Spleen (tissue), 11 donors: ENCODE data around the gene SLC25A44. TPM values are rescaled to one million over a fixed set of nuclear protein-coding genes. Genes with fewer than 3 reads are reported as not detected.

ENCODE experiments used
- DNase-seq: peaks from one replicate; pipeline ENCODE4 v3.0.0-alpha.2; 2020
- H3K27ac ChIP-seq, 8 donors: fragments of 200-600 bp; sonication (generic) in 7 of 8; 1 replicate in 4 of 8; 2 replicates in 4 of 8; pipeline versions ENCODE4 v1.5.0 to v1.8.0; 2016 to 2021; ENCODE audit warnings: inconsistent platforms in 4 of 8, mild to moderate bottlenecking in 4 of 8, moderate library complexity in 1 of 8
- H3K27me3 ChIP-seq, 7 donors: fragments of 200-600 bp; sonication (generic) in 6 of 7; replicated peaks in 1 of 7; 1 replicate in 4 of 7; 2 replicates in 3 of 7; pipeline versions ENCODE4 v1.5.0 to v1.8.0; 2016 to 2021; ENCODE audit warnings: inconsistent platforms in 3 of 7, mild to moderate bottlenecking in 1 of 7
- H3K36me3 ChIP-seq, 6 donors: fragments of 200-600 bp; sonication (generic) in 5 of 6; 1 replicate in 4 of 6; 2 replicates in 2 of 6; pipeline versions ENCODE4 v1.5.0 to v1.8.0; 2016 to 2021; ENCODE audit warnings: inconsistent platforms in 2 of 6
- H3K4me1 ChIP-seq, 6 donors: fragments of 200-600 bp; sonication (generic) in 5 of 6; 1 replicate in 3 of 6; 2 replicates in 3 of 6; pipeline versions ENCODE4 v1.5.0 to v1.8.0; 2016 to 2021; ENCODE audit warnings: inconsistent platforms in 3 of 6
- H3K4me3 ChIP-seq, 8 donors: fragments of 200-600 bp; sonication (generic) in 7 of 8; 1 replicate in 4 of 8; 2 replicates in 4 of 8; pipeline versions ENCODE4 v1.5.0 to v1.8.0; 2016 to 2021; ENCODE audit warnings: inconsistent platforms in 4 of 8, mild to moderate bottlenecking in 4 of 8, moderate library complexity in 2 of 8
- H3K9me3 ChIP-seq, 8 donors: fragments of 200-600 bp; sonication (generic) in 7 of 8; 1 replicate in 4 of 8; 2 replicates in 4 of 8; pipeline versions ENCODE4 v1.5.0 to v1.8.0; 2016 to 2021; ENCODE audit warnings: inconsistent platforms in 4 of 8
- POLR2A ChIP-seq, 3 donors: fragments of 450-650 bp; IDR thresholded peaks; one replicate each; pipeline ENCODE4 v1.5.1; 2017; ENCODE audit warnings: antibody characterized with exemption in 3 of 3, mild to moderate bottlenecking in 1 of 3
- POLR2AphosphoS5 ChIP-seq, 3 donors: sonication (generic); formaldehyde crosslinking; IDR thresholded peaks; one replicate each; pipeline ENCODE4 v1.5.1; 2017; ENCODE audit warnings: antibody characterized with exemption in 3 of 3
- WGBS, 5 donors: extraction: QIAGEN DNeasy Blood & Tissue Kit in 3 of 5; methylation state at CpG; one replicate each; pipeline versions ENCODE4 v1.1.5 to v1.1.7; 2013 to 2018; 5-methylcytosine and 5-hydroxymethylcytosine counted together
- intact Hi-C: fragments of 100-400 bp; cut with DNase I; formaldehyde crosslinking; loops from one replicate; pipeline ENCODE4 v1.15.0; 2023; ENCODE audit warnings: low total_unique reads
- polyA plus RNA-seq, 3 donors: library from polyadenylated mRNA; stranded (reverse); fragments of 200-250 nt; gene quantifications; one replicate each; pipeline ENCODE4 v1.2.1, GENCODE V29; 2013
- total RNA-seq, 7 donors: library from RNA; depleted of rRNA in 3 of 7; stranded (reverse); fragments of >200 nt in 3 of 7; fragmentation: NEBNext Ultra II Directional in 4 of 7; extraction: Animal tissue kit (Norgen Biotek cat#: 25700) in 4 of 7; gene quantifications; one replicate each; pipeline versions ENCODE4 v1.1.0 to v1.2.1, GENCODE V29; 2016 to 2021
- TF ChIP-seq, protein P1 (sequence below), 11 experiments: fragments of 200-600 bp in 7 of 11; fragments of 450-650 bp in 4 of 11; sonication (generic) in 4 of 11; IDR thresholded peaks in 8 of 11; conservative IDR thresholded peaks in 3 of 11; 1 replicate in 7 of 11; 2 replicates in 4 of 11; pipeline versions ENCODE4 v1.4.0 to v1.8.0; 2016 to 2021; ENCODE audit warnings: antibody characterized with exemption in 11 of 11, inconsistent platforms in 4 of 11, mild to moderate bottlenecking in 1 of 11
- donor health status: healthy with polysubstance abuse.
- donor health status: DM: no; HTN: no; CAD: no; lungs with moderate emphysema.
- donor health status: DM: no; HTN: no; CAD: no.
- donor health status: Bipolar disorder and iron deficiency.
- donor health status: healthy.
- donor health status: DM: no; HTN: no; CAD: no.
- donor health status: DM: yes; HTN: yes; CAD: no.

SLC25A44 gene
- total and polyA plus RNA-seq, 10 donors: 4.8 to 32.7 (median 24.8) TPM

GRCh38 chr1:156152628-156153027, 41.3 kb upstream of the SLC25A44 start:
- Histone ChIP-seq H3K27me3 (peaks cover 0 to 13% (median 0%) of the 10 kb centered on the region in 7 donors), H3K4me1 (peaks cover 26 to 100% (median 89%) of the 10 kb centered on the region in 6 donors), H3K27ac (peak overlapping the region in 3 of 8 donors; percentile 66 to 92 (median 86)), H3K36me3 (peaks cover 0 to 7% (median 0%) of the 10 kb centered on the region in 6 donors), H3K9me3 (no peaks in the 10 kb centered on the region), H3K4me3 (no peak overlapping the region)
- DNase-seq: no peak
- TF ChIP-seq POLR2AphosphoS5 (IDR thresholded peaks at IDR 0.05): peak in 1 of 3 donors; percentile 17
- TF ChIP-seq, protein P1, sequence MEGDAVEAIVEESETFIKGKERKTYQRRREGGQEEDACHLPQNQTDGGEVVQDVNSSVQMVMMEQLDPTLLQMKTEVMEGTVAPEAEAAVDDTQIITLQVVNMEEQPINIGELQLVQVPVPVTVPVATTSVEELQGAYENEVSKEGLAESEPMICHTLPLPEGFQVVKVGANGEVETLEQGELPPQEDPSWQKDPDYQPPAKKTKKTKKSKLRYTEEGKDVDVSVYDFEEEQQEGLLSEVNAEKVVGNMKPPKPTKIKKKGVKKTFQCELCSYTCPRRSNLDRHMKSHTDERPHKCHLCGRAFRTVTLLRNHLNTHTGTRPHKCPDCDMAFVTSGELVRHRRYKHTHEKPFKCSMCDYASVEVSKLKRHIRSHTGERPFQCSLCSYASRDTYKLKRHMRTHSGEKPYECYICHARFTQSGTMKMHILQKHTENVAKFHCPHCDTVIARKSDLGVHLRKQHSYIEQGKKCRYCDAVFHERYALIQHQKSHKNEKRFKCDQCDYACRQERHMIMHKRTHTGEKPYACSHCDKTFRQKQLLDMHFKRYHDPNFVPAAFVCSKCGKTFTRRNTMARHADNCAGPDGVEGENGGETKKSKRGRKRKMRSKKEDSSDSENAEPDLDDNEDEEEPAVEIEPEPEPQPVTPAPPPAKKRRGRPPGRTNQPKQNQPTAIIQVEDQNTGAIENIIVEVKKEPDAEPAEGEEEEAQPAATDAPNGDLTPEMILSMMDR (IDR thresholded peaks at IDR 0.05 in 8 of 11, conservative IDR thresholded peaks at IDR 0.05 in 3 of 11): no peak
- intact Hi-C loops: no loop called here
- 44 to 56% (median 51%) methylated on average over 5 of the region's 5 CpGs for WGBS, 5 donors

DNA sequence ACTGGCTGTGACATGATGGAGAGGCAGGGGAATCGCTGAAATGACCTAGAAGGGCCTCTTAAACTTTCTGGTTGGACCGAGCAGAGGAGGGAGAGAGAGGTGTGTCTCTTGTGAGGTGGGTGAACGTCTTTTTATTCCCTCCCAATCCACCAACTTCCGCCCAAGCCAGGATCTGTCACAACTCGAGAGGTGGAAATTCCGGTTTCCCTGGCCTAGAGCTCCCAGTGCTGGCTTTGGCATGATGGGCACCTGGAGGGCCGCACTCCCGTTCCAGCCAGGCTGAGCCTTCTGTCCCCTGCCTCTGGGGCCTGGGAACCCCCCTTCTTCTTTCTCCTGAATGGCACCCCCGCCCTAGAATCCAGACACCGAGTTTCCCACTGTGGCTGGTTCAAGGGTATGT, 40.5 kb upstream of the SLC25A44 start, which contains the start of gene SEMA4A:
SEMA4A (plus strand) TSS at position 224 of the 400 bp plus-strand sequence. CDS start 994 bp downstream, outside the sequence.
- TF ChIP-seq POLR2AphosphoS5 (IDR thresholded peaks at IDR 0.05): no peak
- TF ChIP-seq, protein P1 (IDR thresholded peaks at IDR 0.05 in 8 of 11, conservative IDR thresholded peaks at IDR 0.05 in 3 of 11): no peak
- TF ChIP-seq POLR2A (IDR thresholded peaks at IDR 0.05): no peak
- H3K27ac ChIP-seq: peak within 1 kb of the TSS in 7 of 8 donors; percentile 73 to 92 (median 81)
- WGBS, 5 donors: 85 to 91% (median 87%) methylated on average over 10 of the region's 10 CpGs
- peaks cover 0 to 13% (median 0%) of the 10 kb centered on the region in 7 donors for H3K27me3 ChIP-seq
- peaks cover 0 to 14% (median 0%) of the 10 kb centered on the region in 6 donors for H3K36me3 ChIP-seq
- intact Hi-C loops: no loop called here
- peaks cover 19 to 100% (median 85%) of the 10 kb centered on the region in 6 donors for H3K4me1 ChIP-seq
- peak within 1 kb of the TSS in 7 of 8 donors; percentile 9 to 65 (median 27) for H3K4me3 ChIP-seq
- no peaks in the 10 kb centered on the region for H3K9me3 ChIP-seq
- no peak for DNase-seq

GRCh38 chr1:156154317-156154749, 39.6 kb upstream of the SLC25A44 start:
- peak overlapping the region; percentile 7 to 65 (median 27) for H3K4me3 ChIP-seq

More at GRCh38 chr1:156154317-156154749, 39.6 kb upstream of the SLC25A44 start:
- Histone ChIP-seq H3K9me3 (no peaks in the 10 kb centered on the region), H3K27me3 (peaks cover 0 to 15% (median 0%) of the 10 kb centered on the region in 7 donors), H3K36me3 (peaks cover 0 to 24% (median 0%) of the 10 kb centered on the region in 6 donors), H3K4me1 (peaks cover 9 to 100% (median 77%) of the 10 kb centered on the region in 6 donors), H3K27ac (peak overlapping the region in 7 of 8 donors; percentile 73 to 92 (median 81))
- 32 to 46% (median 38%) methylated on average over 11 of the region's 11 CpGs for WGBS, 5 donors
- intact Hi-C loops: no loop called here
- TF ChIP-seq POLR2A (IDR thresholded peaks at IDR 0.05) (no peak), POLR2AphosphoS5 (IDR thresholded peaks at IDR 0.05) (peak; percentile 69 to 74 (median 70))
- TF ChIP-seq, protein P1 (IDR thresholded peaks at IDR 0.05 in 8 of 11, conservative IDR thresholded peaks at IDR 0.05 in 3 of 11): peak in 1 of 11 experiments; percentile 8
- DNase-seq: peak; percentile 95
